Activated naive CD8-positive, alpha-beta T cell treated with anti-CD3 and anti-CD28 coated beads for 36 hours (primary cell): ENCODE data around the gene CHTF18. TPM values are rescaled to one million over a fixed set of nuclear protein-coding genes. Genes with fewer than 3 reads are reported as not detected.
"Not testable (repeated sequence)": the region's sequence is repeated elsewhere in the genome, so short reads cannot be mapped to it uniquely, and the experiment has no call there.

ENCODE experiments used
- DNase-seq: peaks from one replicate; pipeline ENCODE4 v3.0.0; 2021
- H3K27ac Mint-ChIP-seq: one replicate; pipeline ENCODE4 v1.8.0; 2022; ENCODE audit warnings: mild to moderate bottlenecking, moderate library complexity, mixed read lengths
- H3K27me3 Mint-ChIP-seq: one replicate; pipeline ENCODE4 v1.8.0; 2022; ENCODE audit warnings: mild to moderate bottlenecking, mixed read lengths
- H3K36me3 Mint-ChIP-seq: one replicate; pipeline ENCODE4 v1.8.0; 2021; ENCODE audit warnings: mild to moderate bottlenecking, mixed read lengths
- H3K4me1 Mint-ChIP-seq: one replicate; pipeline ENCODE4 v1.8.0; 2021; ENCODE audit warnings: mixed read lengths
- H3K4me3 Mint-ChIP-seq: one replicate; pipeline ENCODE4 v1.8.0; 2022; ENCODE audit warnings: mild to moderate bottlenecking, moderate library complexity, mixed read lengths
- H3K9me3 Mint-ChIP-seq: one replicate; pipeline ENCODE4 v1.8.0; 2022; ENCODE audit warnings: mixed read lengths
- total RNA-seq, 2 experiments: library from RNA; stranded (reverse); gene quantifications; one replicate each; pipeline ENCODE4 v1.2.3, GENCODE V29; 2021

The CHTF18 gene
- total RNA-seq, 2 experiments from 2014 or later = 98.3 to 100 TPM

DNA sequence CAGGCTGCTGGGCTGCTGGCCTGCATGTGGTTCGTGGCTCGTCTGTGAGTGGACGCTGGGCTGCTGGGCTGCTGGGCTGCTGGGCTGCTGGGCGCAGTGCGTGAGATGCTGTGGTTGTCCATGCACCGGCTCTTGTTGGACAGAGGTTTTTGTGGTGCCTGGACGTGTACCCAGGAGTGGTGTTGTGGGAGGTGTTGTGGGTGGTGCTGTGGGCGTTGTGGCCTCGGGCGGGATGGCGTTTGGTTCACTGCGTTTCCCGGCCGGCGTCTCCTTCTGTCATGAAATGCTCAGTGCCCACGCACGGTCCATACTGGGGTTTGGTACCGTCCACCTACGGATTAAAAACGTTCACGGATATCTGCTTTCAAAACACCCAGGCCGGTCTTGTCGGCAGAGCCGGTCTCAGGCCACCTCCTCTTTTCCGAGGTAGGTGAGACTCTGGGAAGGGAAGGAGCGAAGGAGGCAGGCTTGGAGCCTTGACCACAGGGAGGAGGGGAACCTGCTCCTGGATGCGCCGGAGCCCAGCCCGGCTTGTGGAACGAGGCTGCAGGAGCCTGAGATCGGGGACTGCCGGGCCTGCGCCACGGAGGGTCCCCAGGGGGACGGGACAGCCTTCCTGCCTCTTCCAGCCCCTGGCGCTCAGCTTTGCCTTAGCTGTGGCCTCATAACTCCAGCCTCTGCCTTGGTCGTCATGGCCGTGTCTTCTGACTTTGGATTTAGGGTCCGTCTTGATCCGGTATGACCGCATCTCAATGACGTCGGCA, 41.9 kb downstream of the CHTF18 start:
- Mint-ChIP-seq H3K4me3 (no peak overlapping the region), H3K36me3 (no peaks in the 10 kb centered on the region), H3K27ac (no peak overlapping the region), H3K4me1 (no peaks in the 10 kb centered on the region), H3K9me3 (no peaks in the 10 kb centered on the region), H3K27me3 (peaks cover 9% of the 10 kb centered on the region)
- DNase-seq = no peak

DNA sequence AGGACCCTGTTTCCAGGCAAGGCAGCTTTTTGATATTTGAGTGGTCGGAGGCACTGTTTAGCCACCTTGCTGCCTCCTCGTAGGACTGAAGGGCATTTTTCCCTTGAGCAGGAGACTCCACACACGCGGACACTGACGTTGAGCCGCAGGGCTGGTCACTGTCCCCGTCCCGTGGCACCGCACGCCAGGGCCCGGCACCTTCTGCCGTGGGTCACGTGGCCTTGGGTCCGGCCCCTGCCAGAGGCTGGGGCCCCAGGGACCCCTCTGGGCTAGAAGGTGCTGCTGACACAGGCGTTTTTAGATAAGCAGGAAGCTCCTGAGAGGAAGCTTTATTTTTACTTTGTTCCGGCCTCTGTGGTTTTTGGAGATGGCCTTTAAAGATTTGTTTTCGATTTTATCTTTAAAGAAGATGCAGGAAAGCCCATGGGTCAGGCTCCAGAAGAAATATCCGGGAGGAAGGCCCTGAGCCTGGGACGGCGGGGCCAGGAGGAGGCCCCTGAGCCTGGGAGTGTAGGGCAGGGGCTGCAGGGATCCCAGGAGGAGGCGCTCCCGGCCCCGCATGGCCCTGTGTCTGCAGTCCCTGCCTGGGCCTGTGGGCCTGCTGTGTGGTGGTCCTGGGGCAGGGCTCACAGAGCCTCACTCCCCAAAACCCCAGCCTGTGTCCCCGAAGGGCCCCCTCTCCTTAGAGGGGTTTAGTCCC, 42.6 kb downstream of the CHTF18 start:
- no peaks in the 10 kb centered on the region for H3K4me1 Mint-ChIP-seq

DNA sequence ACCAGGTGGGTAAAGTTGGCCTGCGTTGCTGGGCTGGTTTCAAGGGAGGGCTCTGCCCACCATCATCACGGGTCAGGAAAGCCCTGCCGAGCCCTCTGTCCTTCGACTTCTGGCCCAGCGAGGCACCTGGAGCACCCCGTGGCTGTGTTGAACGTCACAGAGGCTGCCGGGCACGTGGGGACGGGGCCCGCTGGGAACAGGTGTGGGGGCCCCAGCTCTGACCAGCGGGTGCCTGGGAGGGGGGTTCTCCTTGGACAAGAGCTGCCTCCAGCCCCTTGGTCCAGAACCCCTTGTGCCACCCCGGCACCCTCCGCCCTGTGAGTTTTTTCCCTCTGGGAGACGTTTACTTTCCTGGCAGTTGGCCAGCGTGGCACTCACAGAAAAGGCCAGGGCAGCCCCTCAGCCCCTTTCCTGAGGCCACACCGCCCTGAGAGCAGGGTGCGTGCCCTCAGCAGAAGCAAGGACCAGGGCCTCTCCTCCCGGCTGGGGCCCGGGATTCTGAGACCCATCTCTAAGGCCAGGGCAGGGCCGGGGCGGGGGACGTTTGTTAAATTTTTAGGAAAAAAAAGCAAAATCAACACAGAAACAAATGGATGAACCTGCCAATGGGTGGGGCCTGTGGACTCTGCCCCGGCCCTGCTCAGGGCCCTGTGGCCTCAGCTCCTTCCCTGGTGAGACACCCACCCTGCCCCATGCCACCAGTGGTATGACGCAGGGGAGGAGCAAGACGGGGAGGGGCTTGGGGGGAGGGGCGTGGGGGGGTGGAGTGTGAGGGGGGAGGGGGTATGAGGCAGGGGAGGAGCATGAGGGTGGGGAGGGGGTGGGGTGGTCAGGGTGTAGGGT, 43.4 kb downstream of the CHTF18 start:
- no peak overlapping the region for H3K4me3 Mint-ChIP-seq
- peaks cover 10% of the 10 kb centered on the region for H3K9me3 Mint-ChIP-seq
- H3K27me3 Mint-ChIP-seq = peaks cover 9% of the 10 kb centered on the region

More for the DNA sequence above, 42.6 kb downstream of the CHTF18 start:
- no peak for DNase-seq
- Mint-ChIP-seq H3K36me3 (no peaks in the 10 kb centered on the region), H3K9me3 (peaks cover 4% of the 10 kb centered on the region), H3K4me3 (no peak overlapping the region), H3K27ac (no peak overlapping the region), H3K27me3 (peaks cover 9% of the 10 kb centered on the region)

DNA sequence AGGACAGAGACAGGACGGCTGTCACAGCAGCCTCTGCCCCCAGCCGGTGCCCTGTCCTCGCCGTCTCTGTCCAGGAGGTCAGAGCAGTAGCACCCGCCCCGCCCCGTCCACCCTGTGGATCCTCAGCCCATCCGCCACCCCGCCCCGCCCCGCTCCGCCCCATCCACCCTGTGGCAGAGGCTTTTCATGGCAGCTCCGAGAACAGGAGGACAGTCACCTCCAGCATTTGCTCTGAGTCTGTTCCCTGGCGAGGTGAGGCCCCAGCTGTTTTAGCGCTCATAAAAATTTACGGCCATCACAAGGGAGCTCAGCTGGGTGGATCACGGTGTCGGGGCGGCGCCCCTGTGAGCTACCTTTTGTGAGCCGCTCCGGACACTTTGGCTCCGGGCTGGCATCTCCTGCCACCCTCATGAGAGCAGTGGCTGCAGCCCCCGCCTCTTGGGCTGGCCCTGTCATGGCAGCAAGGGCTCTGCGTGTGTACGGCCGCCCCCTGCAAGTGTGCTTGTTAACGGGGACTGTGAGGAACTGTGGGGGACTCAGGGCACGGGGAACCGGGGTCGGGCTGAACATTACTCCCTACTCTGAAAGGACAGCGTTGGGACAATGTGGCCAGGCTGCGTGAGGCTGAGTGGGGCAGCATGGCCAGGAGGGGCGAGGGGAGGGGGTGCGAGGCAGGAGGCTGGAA, 44.4 kb downstream of the CHTF18 start:
- DNase-seq = no peak
- Mint-ChIP-seq H3K27ac (no peak overlapping the region), H3K9me3 (peaks cover 13% of the 10 kb centered on the region), H3K36me3 (no peaks in the 10 kb centered on the region), H3K27me3 (peaks cover 9% of the 10 kb centered on the region), H3K4me3 (no peak overlapping the region), H3K4me1 (no peaks in the 10 kb centered on the region)

More for the DNA sequence above, 43.4 kb downstream of the CHTF18 start:
- H3K4me1 Mint-ChIP-seq = no peaks in the 10 kb centered on the region
- DNase-seq = no peak
- H3K36me3 Mint-ChIP-seq = no peaks in the 10 kb centered on the region
- H3K27ac Mint-ChIP-seq = no peak overlapping the region

DNA sequence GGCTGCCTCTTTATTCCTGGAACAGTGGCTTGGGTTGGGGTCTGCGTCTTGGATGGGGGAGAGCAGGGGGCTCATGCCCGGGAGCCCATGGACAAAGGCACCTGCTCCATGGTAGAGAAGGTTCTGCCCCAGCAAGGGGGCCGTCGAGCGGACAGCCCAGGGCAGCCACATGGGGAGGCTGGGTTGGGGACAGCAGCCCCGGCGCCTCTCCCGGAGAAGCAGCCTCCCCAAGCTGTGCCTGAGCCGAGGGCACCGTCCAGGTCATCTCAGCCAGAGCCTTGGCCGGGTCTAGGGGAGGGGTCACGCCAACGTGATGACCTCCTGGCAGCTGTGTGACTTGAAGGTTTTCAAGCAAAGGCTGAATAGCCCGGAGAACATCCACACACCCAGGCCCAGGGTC, 45.0 kb downstream of the CHTF18 start:
- H3K36me3 Mint-ChIP-seq = no peaks in the 10 kb centered on the region
- H3K9me3 Mint-ChIP-seq = peaks cover 13% of the 10 kb centered on the region
- H3K4me1 Mint-ChIP-seq = no peaks in the 10 kb centered on the region
- peaks cover 9% of the 10 kb centered on the region for H3K27me3 Mint-ChIP-seq
- H3K4me3 Mint-ChIP-seq = no peak overlapping the region
- no peak overlapping the region for H3K27ac Mint-ChIP-seq
- no peak for DNase-seq

DNA sequence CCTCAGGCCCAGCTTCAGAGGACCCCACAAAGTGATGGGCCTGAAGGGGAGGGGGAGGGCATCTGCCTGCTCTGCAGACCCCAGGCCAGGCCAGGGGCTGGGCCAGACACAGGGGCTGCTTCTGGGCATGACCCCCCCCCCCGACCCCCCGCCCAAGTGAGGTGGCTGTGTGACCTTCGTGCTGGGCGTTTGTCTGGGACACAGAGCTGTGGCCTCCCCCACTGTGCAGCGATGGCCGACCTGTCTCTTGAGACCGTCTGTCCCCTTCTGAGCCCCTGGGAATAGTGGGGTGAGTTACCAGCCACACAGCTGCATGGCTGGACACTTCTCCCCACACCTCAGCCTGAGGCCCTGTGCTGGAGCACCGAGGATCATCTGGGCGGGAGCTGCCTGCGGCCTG, 47.0 kb downstream of the CHTF18 start:
- H3K27ac Mint-ChIP-seq = no peak overlapping the region
- H3K27me3 Mint-ChIP-seq = peaks cover under 1% of the 10 kb centered on the region
- peaks cover 13% of the 10 kb centered on the region for H3K9me3 Mint-ChIP-seq
- no peaks in the 10 kb centered on the region for H3K4me1 Mint-ChIP-seq
- H3K4me3 Mint-ChIP-seq = no peak overlapping the region
- DNase-seq = no peak
- no peaks in the 10 kb centered on the region for H3K36me3 Mint-ChIP-seq

DNA sequence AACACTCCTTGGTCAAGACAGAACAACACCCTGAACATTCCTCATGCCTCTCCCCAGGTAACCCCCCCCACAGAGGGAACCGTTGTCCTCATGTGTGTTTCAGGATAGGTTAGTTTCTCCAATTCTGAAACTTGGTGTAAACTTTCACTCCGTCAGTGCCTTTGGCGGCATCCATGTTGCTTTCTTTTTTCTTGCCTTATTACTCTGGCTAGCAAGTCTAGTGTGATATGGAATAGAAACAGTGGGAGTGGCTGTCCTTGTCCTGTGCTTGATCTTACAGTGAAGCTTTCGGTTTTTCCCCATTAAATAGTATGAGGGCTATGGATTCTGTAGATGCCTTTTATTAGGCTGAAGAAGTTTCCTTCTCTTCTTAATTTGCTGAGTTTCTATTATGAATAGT, 47.8 kb downstream of the CHTF18 start:
- DNase-seq = no peak
- Mint-ChIP-seq H3K4me3 (no peak overlapping the region), H3K27ac (no peak overlapping the region), H3K9me3 (peaks cover 13% of the 10 kb centered on the region), H3K4me1 (no peaks in the 10 kb centered on the region), H3K36me3 (no peaks in the 10 kb centered on the region), H3K27me3 (no peaks in the 10 kb centered on the region)

DNA sequence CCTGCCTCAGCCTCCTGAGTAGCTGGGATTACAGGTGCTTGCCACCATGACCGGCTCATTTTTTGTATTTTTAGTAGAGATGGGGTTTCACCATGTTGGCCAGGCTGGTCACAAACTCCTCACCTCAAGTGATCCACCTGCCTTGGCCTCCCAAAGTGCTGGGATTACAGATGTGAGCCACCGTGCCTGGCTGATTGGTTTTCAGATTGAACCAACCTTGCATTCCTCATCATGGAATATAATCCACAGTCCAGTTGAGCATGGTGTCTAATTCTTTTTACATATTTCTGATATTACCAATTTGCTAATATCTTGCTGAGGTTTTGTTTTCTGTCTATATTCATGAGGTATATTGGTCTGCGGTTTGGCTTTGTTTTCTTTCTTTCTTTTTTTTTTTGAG, 48.4 kb downstream of the CHTF18 start:
- not testable (repeated sequence) for DNase-seq, H3K4me3 Mint-ChIP-seq, H3K36me3 Mint-ChIP-seq, H3K27ac Mint-ChIP-seq, H3K4me1 Mint-ChIP-seq, H3K27me3 Mint-ChIP-seq
- H3K9me3 Mint-ChIP-seq = peaks cover 13% of the 10 kb centered on the region

DNA sequence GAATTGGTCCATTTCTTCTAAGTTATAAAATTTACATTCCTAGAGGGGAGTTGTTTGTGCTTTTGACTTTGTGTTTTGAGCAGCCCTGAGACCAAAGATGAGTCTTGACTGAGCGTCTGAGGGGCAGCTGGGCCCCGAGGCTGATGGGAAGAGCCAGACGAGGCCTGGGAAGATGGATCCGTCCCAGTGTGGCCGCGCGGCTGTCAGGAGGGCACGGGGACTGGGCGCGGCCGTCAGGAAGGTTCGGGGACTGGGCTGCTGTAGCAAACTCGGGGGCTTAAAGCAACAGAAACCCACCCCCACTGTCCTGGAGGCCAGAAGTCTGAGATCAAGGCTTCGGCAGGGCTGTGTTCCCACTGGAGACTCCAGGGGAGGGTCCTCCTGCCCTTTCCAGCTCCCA, 50.3 kb downstream of the CHTF18 start:
- no peak overlapping the region for H3K27ac Mint-ChIP-seq
- DNase-seq = no peak
- H3K4me1 Mint-ChIP-seq = no peaks in the 10 kb centered on the region
- no peaks in the 10 kb centered on the region for H3K27me3 Mint-ChIP-seq
- H3K4me3 Mint-ChIP-seq = no peak overlapping the region
- H3K36me3 Mint-ChIP-seq = no peaks in the 10 kb centered on the region
- peaks cover 13% of the 10 kb centered on the region for H3K9me3 Mint-ChIP-seq

DNA sequence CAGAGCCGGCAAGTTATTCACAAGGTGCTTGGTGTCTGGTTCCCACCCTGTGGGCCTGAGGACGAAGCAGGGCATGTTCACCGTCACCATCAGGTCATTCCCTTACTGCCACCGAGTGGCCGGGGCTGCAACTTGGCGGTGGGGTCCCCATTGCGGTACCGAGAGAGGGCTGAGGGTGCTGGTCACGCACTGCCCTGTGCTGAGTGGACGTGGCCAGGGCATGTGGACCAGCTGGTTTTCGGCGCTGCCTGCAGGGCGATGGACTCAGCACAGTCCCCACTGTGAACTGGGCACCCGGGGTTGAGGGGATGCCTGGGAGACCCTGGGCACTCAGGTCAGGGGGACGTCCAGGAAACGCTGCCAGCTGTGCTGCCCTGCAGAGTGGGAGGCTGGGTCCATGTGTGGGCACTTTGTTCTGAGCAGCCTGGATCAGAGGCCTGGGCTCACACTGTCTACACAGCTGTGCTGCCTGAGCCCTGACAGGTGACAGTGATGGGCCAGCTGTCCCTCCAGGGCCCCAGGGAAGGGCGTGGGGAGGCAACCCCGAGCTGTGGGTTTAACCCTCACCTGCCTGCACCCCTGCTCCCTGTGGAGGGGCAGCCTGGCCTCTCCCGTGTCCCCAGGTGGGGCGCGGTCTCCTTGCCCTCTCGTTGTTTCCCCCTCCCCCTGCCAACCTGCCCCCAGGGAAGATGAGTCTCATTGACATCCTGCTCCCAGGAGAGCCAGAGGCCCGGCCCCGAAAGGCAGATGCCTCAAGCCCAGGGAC, 51.4 kb downstream of the CHTF18 start:
- DNase-seq = no peak
- H3K27me3 Mint-ChIP-seq = no peaks in the 10 kb centered on the region
- peaks cover 13% of the 10 kb centered on the region for H3K9me3 Mint-ChIP-seq
- H3K4me1 Mint-ChIP-seq = no peaks in the 10 kb centered on the region
- no peak overlapping the region for H3K4me3 Mint-ChIP-seq
- H3K27ac Mint-ChIP-seq = no peak overlapping the region
- no peaks in the 10 kb centered on the region for H3K36me3 Mint-ChIP-seq

DNA sequence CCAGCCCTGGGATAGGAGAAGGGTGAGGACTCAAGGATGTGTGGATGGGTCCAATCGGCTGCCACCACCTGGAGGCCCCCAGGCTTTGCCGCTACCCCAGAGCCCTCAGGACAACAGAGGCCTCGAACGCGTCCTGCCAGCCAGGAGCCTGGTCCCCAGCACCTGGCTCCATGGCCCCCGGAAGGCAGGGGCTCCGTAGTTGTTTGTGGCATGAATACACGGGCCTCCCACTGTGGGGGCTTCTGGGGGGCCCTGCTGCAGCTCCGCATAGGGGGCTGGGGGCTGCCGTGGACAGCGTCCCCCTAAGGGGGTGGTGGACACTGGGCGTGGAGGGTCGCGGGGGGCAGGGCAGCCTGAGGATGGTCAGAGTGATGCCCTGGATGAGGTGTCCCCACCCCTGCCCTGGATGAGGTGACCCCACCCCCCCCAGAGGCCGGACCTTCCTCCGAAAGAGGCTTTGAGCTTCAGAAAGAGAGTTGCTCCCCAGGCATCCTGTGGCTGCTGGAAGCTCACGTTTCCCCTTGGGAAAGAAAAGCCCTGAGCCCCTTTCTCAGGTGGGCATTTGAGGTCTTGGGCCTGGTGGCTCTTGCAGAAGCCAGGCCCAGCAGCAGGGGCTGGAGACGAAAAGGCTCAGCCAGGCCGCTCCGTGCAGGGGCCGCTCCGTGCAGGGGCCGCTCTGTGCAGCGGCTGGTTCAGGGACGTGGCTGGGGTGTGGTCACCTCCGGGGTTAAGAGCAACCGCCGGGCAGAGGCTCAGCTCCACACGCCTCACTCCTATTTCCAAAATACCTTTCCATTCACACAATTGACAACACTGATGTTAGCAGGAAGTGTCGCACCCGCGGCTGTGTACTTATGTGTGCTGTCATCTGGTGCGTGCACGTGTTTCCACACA, 52.4 kb downstream of the CHTF18 start:
- no peak for DNase-seq

DNA sequence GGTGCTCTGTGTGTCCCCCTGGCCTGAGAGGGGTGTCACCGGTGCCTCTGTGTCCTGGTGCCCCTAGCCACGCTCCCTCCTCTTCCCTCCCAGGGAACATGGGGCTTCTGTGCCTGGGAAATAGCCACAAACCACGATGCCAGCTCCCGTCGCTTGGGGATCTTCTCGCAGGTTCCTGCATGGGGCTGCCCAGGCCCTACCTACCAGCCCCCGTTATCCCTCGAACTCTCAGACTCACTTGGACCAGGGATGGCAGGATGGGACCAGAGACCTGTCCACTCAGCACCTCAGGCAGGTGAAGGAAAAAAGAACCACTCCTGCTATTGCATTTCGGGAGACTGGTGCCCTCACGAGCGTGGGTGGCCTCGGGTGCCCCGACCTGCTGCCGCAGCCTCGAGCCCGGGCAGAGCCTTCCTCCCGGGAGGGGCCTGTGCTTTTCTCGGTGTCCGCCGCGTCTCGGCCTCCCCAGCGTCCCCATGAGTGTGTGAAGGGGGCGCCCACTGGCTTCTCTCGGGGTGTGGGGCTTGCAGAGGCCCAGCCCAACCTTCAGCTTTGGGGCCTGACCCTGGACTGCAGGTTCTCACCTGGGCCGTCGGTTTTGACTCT, 53.1 kb downstream of the CHTF18 start:
- peaks cover 4% of the 10 kb centered on the region for H3K9me3 Mint-ChIP-seq
- no peak overlapping the region for H3K27ac Mint-ChIP-seq
- no peaks in the 10 kb centered on the region for H3K36me3 Mint-ChIP-seq
- H3K27me3 Mint-ChIP-seq = no peaks in the 10 kb centered on the region
- DNase-seq = no peak
- H3K4me1 Mint-ChIP-seq = no peaks in the 10 kb centered on the region
- no peak overlapping the region for H3K4me3 Mint-ChIP-seq

More for the DNA sequence above, 52.4 kb downstream of the CHTF18 start:
- Mint-ChIP-seq H3K27me3 (no peaks in the 10 kb centered on the region), H3K4me3 (no peak overlapping the region), H3K27ac (no peak overlapping the region), H3K36me3 (no peaks in the 10 kb centered on the region), H3K9me3 (peaks cover 11% of the 10 kb centered on the region), H3K4me1 (no peaks in the 10 kb centered on the region)

DNA sequence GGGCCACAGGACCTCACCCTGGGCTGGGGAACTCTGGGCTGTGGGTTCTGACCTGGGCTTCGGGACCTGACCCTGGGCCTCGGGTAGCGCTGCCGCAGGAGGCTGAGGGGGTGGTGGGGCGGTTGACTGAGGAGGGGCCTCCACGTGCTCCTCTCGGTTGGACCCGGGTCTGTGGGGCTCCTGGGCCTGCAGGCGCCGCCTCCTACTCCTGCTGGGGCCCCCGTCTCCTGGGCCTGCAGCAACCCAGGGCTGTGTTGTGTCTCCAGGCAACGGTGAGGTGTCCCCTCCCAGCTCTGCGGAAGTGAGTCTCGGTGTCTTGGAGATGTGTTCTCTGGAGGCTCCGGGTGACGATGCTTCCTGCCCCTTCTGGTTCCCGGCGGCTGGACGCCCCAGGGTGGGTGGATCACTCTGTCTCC, 53.6 kb downstream of the CHTF18 start:
- no peak for DNase-seq
- Mint-ChIP-seq H3K27ac (no peak overlapping the region), H3K9me3 (peaks cover under 1% of the 10 kb centered on the region), H3K4me1 (no peaks in the 10 kb centered on the region), H3K36me3 (no peaks in the 10 kb centered on the region), H3K27me3 (no peaks in the 10 kb centered on the region), H3K4me3 (no peak overlapping the region)
